Measurements from ENCODE around the gene SHISAL2A. TPM values are rescaled to one million over a fixed set of nuclear protein-coding genes. Genes with fewer than 3 reads are reported as not detected.

SHISAL2A gene
- total and polyA plus RNA-seq, 2 of the 13 experiments (the other 11 are each of a cell fraction or from before 2014, with no cell fraction given) = not detected

- TF ChIP-seq ZHX2 (IDR thresholded peaks at IDR 0.05; ENCODE audit: low read depth) (no peak), ZHX2 (CRISPR knock-in tag; IDR thresholded peaks at IDR 0.05; ENCODE audit: borderline replicate concordance) (peak; percentile 73; the same call in 1 of the 2 replicates), PAF1 (CRISPR knock-in tag; IDR thresholded peaks at IDR 0.05) (no peak), ZNF614 (CRISPR knock-in tag; IDR thresholded peaks at IDR 0.05; ENCODE audit: borderline replicate concordance) (peak; percentile 19; the same call in 1 of the 2 replicates), ZSCAN12 (CRISPR knock-in tag; IDR thresholded peaks at IDR 0.05) (peak; percentile 73; the same call in 1 of the 2 replicates), ZNF205 (CRISPR knock-in tag; IDR thresholded peaks at IDR 0.05) (peak; percentile 58; the same call in 1 of the 2 replicates), MTERF4 (CRISPR knock-in tag; IDR thresholded peaks at IDR 0.05) (peak; percentile 51; the same call in 1 of the 2 replicates), ZNF749 (CRISPR knock-in tag; IDR thresholded peaks at IDR 0.05; ENCODE audit: borderline replicate concordance) (peak; percentile 86), NCOA2 (CRISPR knock-in tag; IDR thresholded peaks at IDR 0.05) (peak; percentile 70), ZNF883 (CRISPR knock-in tag; IDR thresholded peaks at IDR 0.05; ENCODE audit: not compliant biosample characterization) (peak; percentile 92), HOXD1 (CRISPR knock-in tag; IDR thresholded peaks at IDR 0.05) (peak; percentile 72), TBX2 (CRISPR knock-in tag; IDR thresholded peaks at IDR 0.05; ENCODE audit: borderline replicate concordance) (peak; percentile 94), MXI1 (IDR thresholded peaks at IDR 0.05; ENCODE audit: borderline replicate concordance, low read depth, low read length) (peak; percentile 10; the same call in 1 of the 3 replicates), CBX2 (IDR thresholded peaks at IDR 0.05; ENCODE audit: low read depth, low read length) (no peak), CBX2 (CRISPR knock-in tag; IDR thresholded peaks at IDR 0.05; ENCODE audit: low read depth) (no peak), SRF (IDR thresholded peaks at IDR 0.05; ENCODE audit: low read depth, low read length) (no peak), ZNF619 (CRISPR knock-in tag; IDR thresholded peaks at IDR 0.05) (peak; percentile 38; the same call in 1 of the 2 replicates), SPEN (CRISPR knock-in tag; IDR thresholded peaks at IDR 0.05; ENCODE audit: low read depth) (peak; percentile 82)
- TF ChIP-seq, protein P1, sequence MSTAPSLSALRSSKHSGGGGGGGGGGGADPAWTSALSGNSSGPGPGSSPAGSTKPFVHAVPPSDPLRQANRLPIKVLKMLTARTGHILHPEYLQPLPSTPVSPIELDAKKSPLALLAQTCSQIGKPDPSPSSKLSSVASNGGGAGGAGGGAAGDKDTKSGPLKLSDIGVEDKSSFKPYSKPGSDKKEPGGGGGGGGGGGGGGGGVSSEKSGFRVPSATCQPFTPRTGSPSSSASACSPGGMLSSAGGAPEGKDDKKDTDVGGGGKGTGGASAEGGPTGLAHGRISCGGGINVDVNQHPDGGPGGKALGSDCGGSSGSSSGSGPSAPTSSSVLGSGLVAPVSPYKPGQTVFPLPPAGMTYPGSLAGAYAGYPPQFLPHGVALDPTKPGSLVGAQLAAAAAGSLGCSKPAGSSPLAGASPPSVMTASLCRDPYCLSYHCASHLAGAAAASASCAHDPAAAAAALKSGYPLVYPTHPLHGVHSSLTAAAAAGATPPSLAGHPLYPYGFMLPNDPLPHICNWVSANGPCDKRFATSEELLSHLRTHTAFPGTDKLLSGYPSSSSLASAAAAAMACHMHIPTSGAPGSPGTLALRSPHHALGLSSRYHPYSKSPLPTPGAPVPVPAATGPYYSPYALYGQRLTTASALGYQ (CRISPR knock-in tag; IDR thresholded peaks at IDR 0.05) = no peak; the same call in 1 of the 2 replicates
- TF ChIP-seq, protein P2, sequence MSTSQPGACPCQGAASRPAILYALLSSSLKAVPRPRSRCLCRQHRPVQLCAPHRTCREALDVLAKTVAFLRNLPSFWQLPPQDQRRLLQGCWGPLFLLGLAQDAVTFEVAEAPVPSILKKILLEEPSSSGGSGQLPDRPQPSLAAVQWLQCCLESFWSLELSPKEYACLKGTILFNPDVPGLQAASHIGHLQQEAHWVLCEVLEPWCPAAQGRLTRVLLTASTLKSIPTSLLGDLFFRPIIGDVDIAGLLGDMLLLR (CRISPR knock-in tag; IDR thresholded peaks at IDR 0.05) = peak; percentile 41; the same call in 1 of the 2 replicates
These were observed 65.1 kb downstream of the SHISAL2A start, which contains the start of gene COA7 (continued) for GRCh38 chr1:52697795-52698674.

Data from HepG2 (cell line).